A549 (cell line): ENCODE results near the gene DPYSL3. TPM values are rescaled to one million over a fixed set of nuclear protein-coding genes. Genes with fewer than 3 reads are reported as not detected.

Experiments used
- ATAC-seq, 2 experiments: fragments of 200-7000 bp in 1 of 2; fragments of >200 bp in 1 of 2; cut with Nextera tagmentation in 1 of 2; cut with Tn5 transposase in 1 of 2; 3 replicates each; pipeline versions ENCODE4 v1.8.0 to v1.9.1; 2018 to 2020; ENCODE audit warnings: mild to moderate bottlenecking in 1 of 2, moderate library complexity in 1 of 2
- CTCF ChIA-PET: fragments of 300-600 bp; sonication (Branson Sonifier 250); formaldehyde crosslinking; extraction: SDS; loops from one replicate; lab custom pipeline; 2021; ENCODE audit warnings: antibody characterized with exemption, inconsistent platforms; lab: Yijun Ruan, JAX
- POLR2A ChIA-PET: fragments of 350-600 bp; formaldehyde crosslinking; extraction: SDS; loops from one replicate; lab custom pipeline; 2021; ENCODE audit warnings: antibody characterized with exemption, inconsistent platforms; lab: Yijun Ruan, JAX
- DNase-seq, 2 experiments: peaks; one replicate each; pipeline versions ENCODE4 v3.0.0 to v3.0.0-alpha.2; 2011 to 2016; ENCODE audit warnings: low read depth in 1 of 2, low spot score in 1 of 2
- FAIRE-seq: peaks from 2 replicates; lab custom pipeline; 2011; peaks lifted over from hg19 to GRCh38; lab: Jason Lieb, UNC
- H3K27ac ChIP-seq, 2 experiments: fragments of >200 bp; sonication (Bioruptor Twin); formaldehyde crosslinking; 3 replicates each; pipeline ENCODE4 v1.5.1; 2016 to 2017
- H3K4me1 ChIP-seq: fragments of >200 bp; sonication (Bioruptor Twin); formaldehyde crosslinking; 3 replicates; pipeline ENCODE4 v1.6.1; 2016
- H3K4me2 ChIP-seq: fragments of >200 bp; sonication (Bioruptor Twin); formaldehyde crosslinking; 3 replicates; pipeline ENCODE4 v1.6.1; 2016
- H3K4me3 ChIP-seq: fragments of >200 bp; sonication (Bioruptor Twin); formaldehyde crosslinking; 3 replicates; pipeline ENCODE4 v1.5.1; 2016
- H3K9me3 ChIP-seq: fragments of >200 bp; sonication (Bioruptor Twin); formaldehyde crosslinking; 3 replicates; pipeline ENCODE4 v1.6.1; 2016
- BHLHE40 ChIP-seq: IDR thresholded peaks from 2 replicates; pipeline ENCODE4 v1.6.1; 2012; ENCODE audit warnings: low read depth, low read length, inconsistent platforms
- CBX2 ChIP-seq: fragments of 200-600 bp; sonication (generic); IDR thresholded peaks from 2 replicates; pipeline ENCODE4 v1.6.1; 2016; ENCODE audit warnings: low read depth, mild to moderate bottlenecking, borderline replicate concordance
- CHD4 ChIP-seq: fragments of 200-600 bp; sonication (generic); IDR thresholded peaks from 2 replicates; pipeline ENCODE4 v1.6.1; 2016; ENCODE audit warnings: antibody characterized with exemption, mild to moderate bottlenecking, borderline replicate concordance
- EHMT2 ChIP-seq: fragments of 200-600 bp; sonication (generic); IDR thresholded peaks from 2 replicates; pipeline ENCODE4 v1.6.1; 2016; ENCODE audit warnings: antibody characterized with exemption, low read depth, mild to moderate bottlenecking, moderate library complexity
- EP300 ChIP-seq, 2 experiments: fragments of >200 bp; sonication (Bioruptor Twin); formaldehyde crosslinking; IDR thresholded peaks; 2 replicates in 1 of 2; 3 replicates in 1 of 2; pipeline ENCODE4 v1.6.1; 2016 to 2017
- FOSL2 ChIP-seq, 2 experiments: fragments of 450-650 bp in 1 of 2; fragments of >200 bp in 1 of 2; sonication (Bioruptor Twin) in 1 of 2; formaldehyde crosslinking; IDR thresholded peaks; 2 replicates each; pipeline versions ENCODE4 v1.5.0 to v1.6.1; 2016 to 2020; ENCODE audit warnings: mild to moderate bottlenecking in 1 of 2, moderate library complexity in 1 of 2
- FOXS1 ChIP-seq: fragments of 250-450 bp; sonication (Bioruptor Pico); IDR thresholded peaks from 2 replicates; pipeline ENCODE4 v1.5.0; 2020; ENCODE audit warnings: mild to moderate bottlenecking, moderate library complexity
- HOXA7 ChIP-seq: fragments of 250-450 bp; sonication (Bioruptor Pico); IDR thresholded peaks from 2 replicates; pipeline ENCODE4 v1.5.0; 2020; ENCODE audit warnings: mild to moderate bottlenecking, moderate library complexity
- HOXB13 ChIP-seq: fragments of 250-450 bp; sonication (Bioruptor Pico); IDR thresholded peaks from 2 replicates; pipeline ENCODE4 v1.5.0; 2020; ENCODE audit warnings: low read depth, mild to moderate bottlenecking, moderate library complexity
- HOXB5 ChIP-seq: fragments of 250-450 bp; sonication (Bioruptor Pico); IDR thresholded peaks from 2 replicates; pipeline ENCODE4 v1.5.0; 2020; ENCODE audit warnings: mild to moderate bottlenecking, moderate library complexity
- JUN ChIP-seq, 2 experiments: fragments of >200 bp; sonication (Bioruptor Twin); formaldehyde crosslinking; IDR thresholded peaks; 2 replicates in 1 of 2; 3 replicates in 1 of 2; pipeline ENCODE4 v1.6.1; 2016 to 2017
- JUNB ChIP-seq: fragments of >200 bp; sonication (Bioruptor Twin); formaldehyde crosslinking; IDR thresholded peaks from 2 replicates; pipeline ENCODE4 v1.6.1; 2016
- MAZ ChIP-seq: fragments of 150-350 bp; IDR thresholded peaks from 2 replicates; pipeline ENCODE4 v1.6.1; 2014; ENCODE audit warnings: antibody characterized with exemption, low read depth, low read length, borderline replicate concordance
- NFE2L2 ChIP-seq: fragments of 150-350 bp; conservative IDR thresholded peaks from 2 replicates; pipeline ENCODE4 v1.6.1; 2014; ENCODE audit warnings: low read length
- NPAS2 ChIP-seq: fragments of 250-450 bp; sonication (Bioruptor Pico); IDR thresholded peaks from 2 replicates; pipeline ENCODE4 v1.8.0; 2022; ENCODE audit warnings: mild to moderate bottlenecking, moderate library complexity, borderline replicate concordance
- POLR2A ChIP-seq: IDR thresholded peaks from 2 replicates; pipeline ENCODE4 v1.6.1; 2012; ENCODE audit warnings: mild to moderate bottlenecking, low read length
- RAD21 ChIP-seq, 2 experiments: fragments of >200 bp in 1 of 2; sonication (Bioruptor Twin) in 1 of 2; formaldehyde crosslinking in 1 of 2; IDR thresholded peaks in 1 of 2; conservative IDR thresholded peaks in 1 of 2; 2 replicates in 1 of 2; 3 replicates in 1 of 2; pipeline ENCODE4 v1.6.1; 2012 to 2018; ENCODE audit warnings: inconsistent platforms in 1 of 2
- RARB ChIP-seq: fragments of 250-450 bp; sonication (Bioruptor Pico); IDR thresholded peaks from 2 replicates; pipeline ENCODE4 v1.8.0; 2021; ENCODE audit warnings: mild to moderate bottlenecking, moderate library complexity
- RCOR1 ChIP-seq: fragments of 150-350 bp; IDR thresholded peaks from 2 replicates; pipeline ENCODE4 v1.6.1; 2014; ENCODE audit warnings: antibody characterized with exemption, low read length, low read depth
- RNF2 ChIP-seq: fragments of 200-600 bp; sonication (generic); IDR thresholded peaks from 2 replicates; pipeline ENCODE4 v1.6.1; 2016; ENCODE audit warnings: low read depth, mild to moderate bottlenecking, antibody characterized with exemption, moderate library complexity, borderline replicate concordance
- TFCP2L1 ChIP-seq: fragments of 250-450 bp; sonication (Bioruptor Pico); IDR thresholded peaks from 2 replicates; pipeline ENCODE4 v1.5.0; 2021; ENCODE audit warnings: mild to moderate bottlenecking
- ZFP36 ChIP-seq: fragments of 450-650 bp; IDR thresholded peaks from 2 replicates; pipeline ENCODE4 v1.6.1; 2014; ENCODE audit warnings: borderline replicate concordance; ENCODE audit not compliant: partially characterized antibody
- WGBS: methylation state at CpG from one replicate; pipeline ENCODE4 v1.1.6; 2017; ENCODE audit errors: missing lambda C conversion rate; 5-methylcytosine and 5-hydroxymethylcytosine counted together
- polyA plus RNA-seq, 4 experiments: library from polyadenylated mRNA; depleted of rRNA in 3 of 4; stranded (reverse); fragments of >200 nt; fragmentation: RNase III in 1 of 4; extraction: RNeasy Plus Mini Kit Qiagen cat#74134 plus additional on column Dnase treatment in 1 of 4; gene quantifications; 2 replicates in 3 of 4; 3 replicates in 1 of 4; pipeline ENCODE4 v1.2.3, GENCODE V29; 2011 to 2017
- TF ChIP-seq, protein P1 (sequence below): fragments of >200 bp; sonication (Bioruptor Twin); formaldehyde crosslinking; IDR thresholded peaks from 3 replicates; pipeline ENCODE4 v1.5.1; 2016
- TF ChIP-seq, protein P2 (sequence below): fragments of >200 bp; sonication (Bioruptor Twin); formaldehyde crosslinking; IDR thresholded peaks from 2 replicates; pipeline ENCODE4 v1.6.1; 2016
- TF ChIP-seq, protein P3 (sequence below): IDR thresholded peaks from 2 replicates; pipeline ENCODE4 v1.6.1; 2012
- TF ChIP-seq, protein P4 (sequence below): fragments of >200 bp; sonication (Bioruptor Twin); formaldehyde crosslinking; IDR thresholded peaks from 3 replicates; pipeline ENCODE4 v1.6.1; 2016
- TF ChIP-seq, protein P5 (sequence below): fragments of 150-350 bp; IDR thresholded peaks from 2 replicates; pipeline ENCODE4 v1.6.1; 2014; ENCODE audit warnings: low read depth, mild to moderate bottlenecking, low read length

Gene DPYSL3
- polyA plus RNA-seq, 2 of the 4 experiments (the other 2 are of a cell fraction), result 16.5 to 22.3 TPM

DNA sequence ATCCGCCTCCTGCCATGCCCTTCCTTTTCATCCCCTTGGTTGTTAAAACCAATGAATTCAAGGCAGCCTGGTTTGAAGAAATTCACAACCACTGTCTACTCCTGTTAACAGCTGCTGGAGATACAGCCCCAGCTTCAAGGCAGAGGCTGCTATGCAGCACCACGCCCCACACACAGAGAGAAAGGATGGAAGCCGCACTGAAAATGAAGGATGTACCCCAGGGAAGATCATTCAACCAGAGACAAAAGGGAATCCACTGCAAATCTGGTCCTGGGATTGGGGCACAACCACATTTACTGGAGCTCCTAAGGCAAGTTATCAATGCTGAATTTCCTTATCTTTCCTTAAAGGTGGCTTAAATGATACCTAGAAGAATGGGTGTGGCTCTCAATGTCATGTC lies 58.7 kb downstream of the DPYSL3 start:
- 71% methylated on average over 3 of the region's 3 CpGs for WGBS
- ChIA-PET POLR2A (no interaction called here), CTCF (interaction anchor here (1.1 to 6.5 kb wide), 7 partner anchors 9 to 125 kb away, joined by 3 to 97 read pairs (median 5); no protein-coding TSS in a partner anchor)
- H3K9me3 ChIP-seq, result no peaks in the 10 kb centered on the region
- H3K27ac ChIP-seq, result no peak overlapping the region
- FAIRE-seq (no peak), ATAC-seq (no peak)
- no peak overlapping the region for H3K4me2 ChIP-seq
- H3K4me1 ChIP-seq, result 0 out of 3 replicates have a peak, but pooled peaks cover 2% of the 10 kb centered on the region
- TF ChIP-seq EHMT2 (no peak), MAZ (no peak), NFE2L2 (no peak), ZFP36 (no peak), CHD4 (no peak), POLR2A (no peak), JUNB (no peak), TFCP2L1 (no peak), RNF2 (no peak), JUN (IDR thresholded peaks at IDR 0.05) (no peak), RCOR1 (no peak), HOXA7 (CRISPR knock-in tag) (no peak)
- TF ChIP-seq, protein P1, sequence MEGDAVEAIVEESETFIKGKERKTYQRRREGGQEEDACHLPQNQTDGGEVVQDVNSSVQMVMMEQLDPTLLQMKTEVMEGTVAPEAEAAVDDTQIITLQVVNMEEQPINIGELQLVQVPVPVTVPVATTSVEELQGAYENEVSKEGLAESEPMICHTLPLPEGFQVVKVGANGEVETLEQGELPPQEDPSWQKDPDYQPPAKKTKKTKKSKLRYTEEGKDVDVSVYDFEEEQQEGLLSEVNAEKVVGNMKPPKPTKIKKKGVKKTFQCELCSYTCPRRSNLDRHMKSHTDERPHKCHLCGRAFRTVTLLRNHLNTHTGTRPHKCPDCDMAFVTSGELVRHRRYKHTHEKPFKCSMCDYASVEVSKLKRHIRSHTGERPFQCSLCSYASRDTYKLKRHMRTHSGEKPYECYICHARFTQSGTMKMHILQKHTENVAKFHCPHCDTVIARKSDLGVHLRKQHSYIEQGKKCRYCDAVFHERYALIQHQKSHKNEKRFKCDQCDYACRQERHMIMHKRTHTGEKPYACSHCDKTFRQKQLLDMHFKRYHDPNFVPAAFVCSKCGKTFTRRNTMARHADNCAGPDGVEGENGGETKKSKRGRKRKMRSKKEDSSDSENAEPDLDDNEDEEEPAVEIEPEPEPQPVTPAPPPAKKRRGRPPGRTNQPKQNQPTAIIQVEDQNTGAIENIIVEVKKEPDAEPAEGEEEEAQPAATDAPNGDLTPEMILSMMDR, result no peak
- TF ChIP-seq, protein P2, sequence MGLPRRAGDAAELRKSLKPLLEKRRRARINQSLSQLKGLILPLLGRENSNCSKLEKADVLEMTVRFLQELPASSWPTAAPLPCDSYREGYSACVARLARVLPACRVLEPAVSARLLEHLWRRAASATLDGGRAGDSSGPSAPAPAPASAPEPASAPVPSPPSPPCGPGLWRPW, result no peak
- TF ChIP-seq, protein P3, sequence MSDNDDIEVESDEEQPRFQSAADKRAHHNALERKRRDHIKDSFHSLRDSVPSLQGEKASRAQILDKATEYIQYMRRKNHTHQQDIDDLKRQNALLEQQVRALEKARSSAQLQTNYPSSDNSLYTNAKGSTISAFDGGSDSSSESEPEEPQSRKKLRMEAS, result no peak
- TF ChIP-seq, protein P4, sequence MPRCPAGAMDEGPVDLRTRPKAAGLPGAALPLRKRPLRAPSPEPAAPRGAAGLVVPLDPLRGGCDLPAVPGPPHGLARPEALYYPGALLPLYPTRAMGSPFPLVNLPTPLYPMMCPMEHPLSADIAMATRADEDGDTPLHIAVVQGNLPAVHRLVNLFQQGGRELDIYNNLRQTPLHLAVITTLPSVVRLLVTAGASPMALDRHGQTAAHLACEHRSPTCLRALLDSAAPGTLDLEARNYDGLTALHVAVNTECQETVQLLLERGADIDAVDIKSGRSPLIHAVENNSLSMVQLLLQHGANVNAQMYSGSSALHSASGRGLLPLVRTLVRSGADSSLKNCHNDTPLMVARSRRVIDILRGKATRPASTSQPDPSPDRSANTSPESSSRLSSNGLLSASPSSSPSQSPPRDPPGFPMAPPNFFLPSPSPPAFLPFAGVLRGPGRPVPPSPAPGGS, result no peak
- TF ChIP-seq, all 56 proteins: peak for 0
- DNase-seq, result no peak
- H3K4me3 ChIP-seq, result no peak overlapping the region

DNA sequence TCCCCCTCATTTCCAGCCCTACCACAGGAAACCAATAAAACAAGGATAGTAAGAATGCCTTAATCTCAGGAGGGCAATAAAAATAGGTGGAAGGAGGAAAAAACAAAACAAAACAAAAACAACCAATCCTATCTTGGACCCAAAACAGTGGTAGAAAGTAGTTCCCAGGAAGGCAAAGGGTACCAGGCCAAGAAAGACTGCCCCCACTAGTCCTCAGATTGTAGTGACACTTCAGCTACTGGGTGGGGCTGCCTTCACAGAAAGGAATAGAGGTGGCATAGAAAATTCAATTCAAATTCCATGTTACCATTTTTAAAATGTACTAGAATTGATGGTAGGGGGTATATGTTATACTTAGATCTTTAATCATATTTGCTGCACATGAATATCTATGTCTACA lies 59.3 kb downstream of the DPYSL3 start:
- ChIA-PET CTCF (interaction anchor here (1.1 to 6.5 kb wide), 4 partner anchors 53 to 125 kb away, joined by 3 to 97 read pairs (median 20); no protein-coding TSS in a partner anchor), POLR2A (no interaction called here)
- FAIRE-seq, result no peak

DNA sequence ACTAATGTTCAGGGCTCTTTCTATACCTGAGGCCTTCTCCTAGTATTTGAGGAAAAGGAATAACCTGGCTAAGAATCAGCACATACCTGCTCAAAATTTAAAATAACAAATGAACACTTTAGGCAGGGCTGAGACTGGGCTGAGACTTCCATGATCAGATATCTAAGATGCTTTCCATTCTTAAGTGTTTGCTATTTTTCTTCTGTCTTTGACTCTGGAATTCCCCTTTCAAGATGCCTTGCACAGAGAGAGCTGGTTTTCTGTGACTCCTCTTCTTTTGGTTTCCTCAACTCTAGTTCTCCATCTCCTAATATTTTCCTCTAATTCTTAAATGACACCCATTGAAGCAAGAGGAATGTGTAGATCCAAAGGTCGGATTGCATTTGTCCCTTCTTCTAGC lies 61.1 kb downstream of the DPYSL3 start:
- Histone ChIP-seq H3K4me1 (no peaks in the 10 kb centered on the region), H3K27ac (no peak overlapping the region), H3K9me3 (no peaks in the 10 kb centered on the region), H3K4me3 (no peak overlapping the region), H3K4me2 (no peak overlapping the region)
- DNase-seq, result no peak
- 26% methylated on average over 1 of the region's 1 CpG for WGBS
- no peak for FAIRE-seq
- no peak for ATAC-seq
- ChIA-PET CTCF (interaction anchor here (0.7 to 1.7 kb wide), 5 partner anchors 58 to 915 kb away, joined by 3 to 5 read pairs (median 5); no protein-coding TSS in a partner anchor), POLR2A (no interaction called here)
- no peak for TF ChIP-seq BHLHE40
- TF ChIP-seq RARB, result no peak
- TF ChIP-seq, protein P5, sequence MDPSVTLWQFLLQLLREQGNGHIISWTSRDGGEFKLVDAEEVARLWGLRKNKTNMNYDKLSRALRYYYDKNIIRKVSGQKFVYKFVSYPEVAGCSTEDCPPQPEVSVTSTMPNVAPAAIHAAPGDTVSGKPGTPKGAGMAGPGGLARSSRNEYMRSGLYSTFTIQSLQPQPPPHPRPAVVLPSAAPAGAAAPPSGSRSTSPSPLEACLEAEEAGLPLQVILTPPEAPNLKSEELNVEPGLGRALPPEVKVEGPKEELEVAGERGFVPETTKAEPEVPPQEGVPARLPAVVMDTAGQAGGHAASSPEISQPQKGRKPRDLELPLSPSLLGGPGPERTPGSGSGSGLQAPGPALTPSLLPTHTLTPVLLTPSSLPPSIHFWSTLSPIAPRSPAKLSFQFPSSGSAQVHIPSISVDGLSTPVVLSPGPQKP, result no peak
- no peak for TF ChIP-seq HOXB13 (CRISPR knock-in tag)
- TF ChIP-seq RCOR1, result no peak
- TF ChIP-seq, protein P1, result no peak
- TF ChIP-seq HOXB5 (CRISPR knock-in tag), result no peak
- TF ChIP-seq, protein P2, result no peak
- TF ChIP-seq EP300 (IDR thresholded peaks at IDR 0.05), result no peak

More for the DNA sequence above, 59.3 kb downstream of the DPYSL3 start:
- no peak for TF ChIP-seq FOSL2 (IDR thresholded peaks at IDR 0.05)
- TF ChIP-seq FOSL2 (CRISPR knock-in tag; IDR thresholded peaks at IDR 0.05), result no peak
- TF ChIP-seq EHMT2, result no peak
- TF ChIP-seq RAD21 (conservative IDR thresholded peaks at IDR 0.05 in 1 of 2, IDR thresholded peaks at IDR 0.05 in 1 of 2), result no peak
- TF ChIP-seq CBX2, result no peak
- no peak for TF ChIP-seq NPAS2 (CRISPR knock-in tag)
- TF ChIP-seq FOXS1, result no peak
- TF ChIP-seq, all 56 proteins: peak for 0
- 0 out of 3 replicates have a peak, but pooled peaks cover 2% of the 10 kb centered on the region for H3K4me1 ChIP-seq
- no peak overlapping the region for H3K4me3 ChIP-seq
- DNase-seq, result no peak
- H3K27ac ChIP-seq, result no peak overlapping the region
- no peak overlapping the region for H3K4me2 ChIP-seq
- no peaks in the 10 kb centered on the region for H3K9me3 ChIP-seq
- no peak for ATAC-seq
